Measurements from ENCODE around the gene WAPL. TPM values are rescaled to one million over a fixed set of nuclear protein-coding genes. Genes with fewer than 3 reads are reported as not detected.

The WAPL gene
- polyA plus RNA-seq, 1 of the 3 experiments (the other 2 are of a cell fraction) = 8.7 TPM

- 60% methylated on average over 1 of the region's 1 CpG for WGBS (ENCODE audit: low lambda C conversion rate)
- Histone ChIP-seq H3K4me2 (0 out of 2 replicates have a peak overlapping the region, but pooled peaks have one; percentile 94), H2AFZ (ENCODE audit: low read depth) (no peak overlapping the region), H4K20me1 (ENCODE audit: insufficient read depth) (peaks cover 15% of the 10 kb centered on the region), H3K4me1 (ENCODE audit: control insufficient read depth in 1 of 2, insufficient read depth in 2 of 2, low read depth in 1 of 2, low read length in 1 of 2) (peaks cover 7 to 23% of the 10 kb centered on the region in 2 experiments; a peak in 3 of 4 replicates), H3K4me3 (ENCODE audit: low read depth in 2 of 2, low read length in 1 of 2) (no peak overlapping the region), H3K79me2 (ENCODE audit: insufficient read depth) (peaks cover 63% of the 10 kb centered on the region), H3K27me3 (ENCODE audit: insufficient read depth) (no peaks in the 10 kb centered on the region), H3K9ac (no peak overlapping the region), H3K27ac (ENCODE audit: low read depth in 2 of 2, low read length in 1 of 2) (no peak overlapping the region), H3K9me2 (no peaks in the 10 kb centered on the region), H3K9me3 (no peaks in the 10 kb centered on the region), H3K36me3 (replicated peaks in 1 of 2; ENCODE audit: control insufficient read depth in 1 of 2, insufficient read depth in 2 of 2, low read length in 1 of 2) (peaks cover 0 to 3% of the 10 kb centered on the region in 2 experiments), H3F3A (replicated peaks; ENCODE audit: insufficient read depth) (peaks cover 5% of the 10 kb centered on the region)
- no peak for TF ChIP-seq CHD2 (IDR thresholded peaks at IDR 0.05; ENCODE audit: low read length, partially characterized antibody)
- TF ChIP-seq USF1 (IDR thresholded peaks at IDR 0.05; ENCODE audit: borderline replicate concordance, low read depth) = no peak
- no peak for TF ChIP-seq FOSL2 (IDR thresholded peaks at IDR 0.05; ENCODE audit: borderline replicate concordance, low read depth)
- TF ChIP-seq FOXM1 (IDR thresholded peaks at IDR 0.05; ENCODE audit: low read depth) = no peak
- TF ChIP-seq GATA2 (CRISPR knock-in tag; IDR thresholded peaks at IDR 0.05) = no peak
- TF ChIP-seq PBX3 (IDR thresholded peaks at IDR 0.05) = no peak
- TF ChIP-seq USF2 (IDR thresholded peaks at IDR 0.05; ENCODE audit: borderline replicate concordance, low read depth, low read length) = no peak
- TF ChIP-seq RFX5 (IDR thresholded peaks at IDR 0.05; ENCODE audit: low read length) = no peak
- TF ChIP-seq SMC3 (IDR thresholded peaks at IDR 0.05; ENCODE audit: low read depth, low read length) = no peak
- no peak for TF ChIP-seq YY1 (IDR thresholded peaks at IDR 0.05; ENCODE audit: low read depth)
- no peak for TF ChIP-seq IRF3 (IDR thresholded peaks at IDR 0.05; ENCODE audit: low read depth, low read length)
- ChIA-PET CTCF (interaction anchor here (1.0 to 1.8 kb wide), 2 partner anchors 61 to 124 kb away, joined by 6 to 7 read pairs; no protein-coding TSS in a partner anchor), POLR2A (no interaction called here)
- no peak for DNase-seq
Observed at GRCh38 chr10:86524225-86524962, 2.8 kb upstream of the WAPL start.

GRCh38 chr10:86523348-86523747, 1.8 kb upstream of the WAPL start:
- Histone ChIP-seq H3K9me3 (no peaks in the 10 kb centered on the region), H3K4me1 (ENCODE audit: control insufficient read depth in 1 of 2, insufficient read depth in 2 of 2, low read depth in 1 of 2, low read length in 1 of 2) (peaks cover 17 to 24% of the 10 kb centered on the region in 2 experiments; a peak in 3 of 4 replicates), H3K27me3 (ENCODE audit: insufficient read depth) (no peaks in the 10 kb centered on the region), H3K27ac (ENCODE audit: low read depth in 2 of 2, low read length in 1 of 2) (no peak overlapping the region), H2AFZ (ENCODE audit: low read depth) (no peak overlapping the region), H3K4me3 (ENCODE audit: low read depth in 2 of 2, low read length in 1 of 2) (peak overlapping the region; percentile 92 to 94; a peak in 2 of 4 replicates), H4K20me1 (ENCODE audit: insufficient read depth) (peaks cover 25% of the 10 kb centered on the region), H3K36me3 (replicated peaks in 1 of 2; ENCODE audit: control insufficient read depth in 1 of 2, insufficient read depth in 2 of 2, low read length in 1 of 2) (peaks cover 4% of the 10 kb centered on the region in 2 experiments), H3F3A (replicated peaks; ENCODE audit: insufficient read depth) (peaks cover 5% of the 10 kb centered on the region), H3K9me2 (no peaks in the 10 kb centered on the region), H3K4me2 (peak overlapping the region; percentile 94), H3K9ac (peak overlapping the region; percentile 96), H3K79me2 (ENCODE audit: insufficient read depth) (peaks cover 74% of the 10 kb centered on the region)
- ChIA-PET POLR2A (no interaction called here), CTCF (interaction anchor here (0.8 to 2.3 kb wide), 3 partner anchors 43 to 62 kb away, joined by 3 to 13 read pairs (median 3); no protein-coding TSS in a partner anchor)
- peak; percentile 37 for DNase-seq
- peak; percentile 38 for TF ChIP-seq RAD21 (IDR thresholded peaks at IDR 0.05; ENCODE audit: low read length)
- no peak for TF ChIP-seq RCOR1 (IDR thresholded peaks at IDR 0.05; ENCODE audit: low read length)
- peak; percentile 24 for TF ChIP-seq CTCF (IDR thresholded peaks at IDR 0.05)
- WGBS (ENCODE audit: low lambda C conversion rate) = 79% methylated on average over 1 of the region's 1 CpG
